Heart right ventricle (tissue), 16 donors: ENCODE data around the gene C9orf50. TPM values are rescaled to one million over a fixed set of nuclear protein-coding genes. Genes with fewer than 3 reads are reported as not detected.

ENCODE experiments used
- ATAC-seq, 8 donors: fragments of 200-7000 bp; cut with Tn5 transposase; one replicate each; pipeline ENCODE4 v1.9.1; 2020; ENCODE audit warnings: mild to moderate bottlenecking in 8 of 8, moderate library complexity in 8 of 8, moderate number of reproducible peaks in 1 of 8
- DNase-seq, 2 donors: peaks; one replicate each; pipeline ENCODE4 v3.0.0-alpha.2; 2020
- H3K27ac ChIP-seq, 10 donors: fragments of 200-600 bp; sonication (generic) in 2 of 10; one replicate each; pipeline versions ENCODE4 v1.5.0 to v1.8.0; 2020 to 2022; ENCODE audit warnings: mild to moderate bottlenecking in 3 of 10
- H3K27me3 ChIP-seq, 7 donors: fragments of 200-600 bp; one replicate each; pipeline ENCODE4 v1.8.0; 2021 to 2022; ENCODE audit warnings: mild to moderate bottlenecking in 2 of 7
- H3K36me3 ChIP-seq, 9 donors: fragments of 200-600 bp; sonication (generic) in 1 of 9; one replicate each; pipeline versions ENCODE4 v1.5.0 to v1.8.0; 2020 to 2022; ENCODE audit warnings: mild to moderate bottlenecking in 2 of 9
- H3K4me1 ChIP-seq, 9 donors: fragments of 200-600 bp; sonication (generic) in 1 of 9; one replicate each; pipeline versions ENCODE4 v1.5.0 to v1.8.0; 2020 to 2022; ENCODE audit warnings: mild to moderate bottlenecking in 4 of 9
- H3K4me3 ChIP-seq, 10 donors: fragments of 200-600 bp; sonication (generic) in 2 of 10; one replicate each; pipeline versions ENCODE4 v1.5.0 to v1.8.0; 2020 to 2022; ENCODE audit warnings: mild to moderate bottlenecking in 7 of 10, moderate library complexity in 2 of 10
- H3K9me3 ChIP-seq, 11 donors: fragments of 200-600 bp in 10 of 11; sonication (generic) in 2 of 11; one replicate each; pipeline versions ENCODE4 v1.5.0 to v1.8.0; 2013 to 2022; ENCODE audit warnings: mild to moderate bottlenecking in 2 of 11, control low read depth in 1 of 11, moderate library complexity in 1 of 11
- CTCF ChIP-seq, 9 donors: fragments of 200-600 bp; sonication (generic) in 2 of 9; IDR thresholded peaks; one replicate each; pipeline versions ENCODE4 v1.5.0 to v1.8.0; 2021 to 2022; ENCODE audit warnings: antibody characterized with exemption in 9 of 9, mild to moderate bottlenecking in 5 of 9, moderate library complexity in 1 of 9
- WGBS, 2 donors: extraction: QIAGEN DNeasy Blood & Tissue Kit; methylation state at CpG; one replicate each; pipeline ENCODE4 v1.1.7; 2013; ENCODE audit warnings: inconsistent platforms in 1 of 2; 5-methylcytosine and 5-hydroxymethylcytosine counted together
- intact Hi-C, 10 donors: fragments of 100-400 bp; cut with DNase I; formaldehyde crosslinking; loops; one replicate each; pipeline versions ENCODE4 v1.11.1 to v1.14.2; 2022
- polyA plus RNA-seq, 2 donors: library from polyadenylated mRNA; stranded (reverse); fragments of 200-250 nt; gene quantifications; one replicate each; pipeline ENCODE4 v1.2.3, GENCODE V29; 2013
- total RNA-seq, 10 donors: library from RNA; stranded (reverse); fragmentation: NEBNext Ultra II Directional in 3 of 10; extraction: Animal tissue kit (Norgen Biotek cat#: 25700) in 3 of 10; gene quantifications; one replicate each; pipeline versions ENCODE4 v1.2.1 to v1.2.4, GENCODE V29; 2021 to 2023
- donor health status: Arrhythmogenic right ventricular cardiomyopathy.
- donor health status: ischemic (EF 13 %, LVEDD 7.1; RV severe dilation, severe dysfunction).
- donor health status: healthy with polysubstance abuse.
- donor health status: DM: no; HTN: yes; CAD: no.
- donor health status: DM: no; HTN: no; CAD: no.
- donor health status: ischemic (EF 25% LVEDD 6.9; RV normal size, moderate dysfunction).
- donor health status: ischemic (EF 25% LVEDD 5.7; RV mildly dilated, moderate dysfunction).
- donor health status: healthy.
- donor health status: DM: yes; HTN: yes; CAD: no.
- donor health status: Ischemic cardiomyopathy.
- donor health status: ischemic (EF 35%, LVEDD 5.7; RV mildly dilated, moderate dysfunction).
- donor health status: nonischemic (EF 11% LVEDD 7.7; RV severe dilation, severe dysfunction).
- donor health status: DM: yes; HTN: yes; CAD: no.
- donor health status: PGD.
- donor health status: ischemic (EF 29% LVEDD 5.4; RV normal size, mild dysfunction).
- donor health status: nonischemic (EF 23%, LVEDD 6.1; RV moderate dilation, normal function).

C9orf50 gene
- total and polyA plus RNA-seq, 12 donors, result not detected

GRCh38 chr9:129667378-129667777, 46.5 kb upstream of the C9orf50 start:
- H3K4me3 ChIP-seq, result no peak overlapping the region
- H3K27ac ChIP-seq, result no peak overlapping the region
- H3K36me3 ChIP-seq, result no peaks in the 10 kb centered on the region
- H3K27me3 ChIP-seq, result peaks cover 5 to 61% (median 44%) of the 10 kb centered on the region in 7 donors
- WGBS, 2 donors, result 76 to 82% methylated on average over 11 of the region's 11 CpGs
- no peaks in the 10 kb centered on the region for H3K9me3 ChIP-seq
- ATAC-seq (no peak), DNase-seq (no peak)
- TF ChIP-seq CTCF (IDR thresholded peaks at IDR 0.05), result no peak
- intact Hi-C loops, result no loop called here
- peaks cover 0 to 17% (median 5%) of the 10 kb centered on the region in 9 donors for H3K4me1 ChIP-seq

DNA sequence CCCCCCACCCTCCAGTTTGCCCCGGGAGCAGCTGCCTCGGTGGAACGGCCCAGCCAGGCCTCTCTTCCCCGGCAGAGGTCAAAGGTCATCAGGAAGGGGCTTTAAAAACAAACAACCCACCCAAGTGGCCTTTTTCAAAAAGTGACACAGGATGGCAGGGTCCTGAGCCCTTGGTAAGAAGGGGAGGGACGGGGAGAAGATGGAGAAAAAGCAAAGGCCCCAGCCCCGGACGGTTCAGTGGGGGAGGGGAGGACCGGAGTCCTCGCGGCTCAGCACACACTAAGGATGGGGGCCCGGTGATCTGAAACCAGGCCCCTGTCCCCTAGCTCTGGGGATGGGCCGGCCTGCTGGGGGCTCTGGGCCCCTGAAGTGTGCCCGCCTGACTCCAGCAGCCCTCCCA, 45.7 kb upstream of the C9orf50 start:
- intact Hi-C loops, result no loop called here
- H3K27me3 ChIP-seq, result peaks cover 5 to 61% (median 44%) of the 10 kb centered on the region in 7 donors
- H3K4me3 ChIP-seq, result peak overlapping the region in 6 of 10 donors; percentile 29 to 50 (median 40)
- TF ChIP-seq CTCF (IDR thresholded peaks at IDR 0.05), result no peak
- 34 to 36% methylated on average over 13 of the region's 13 CpGs for WGBS, 2 donors
- H3K36me3 ChIP-seq, result no peaks in the 10 kb centered on the region
- no peak for DNase-seq
- no peaks in the 10 kb centered on the region for H3K9me3 ChIP-seq
- H3K27ac ChIP-seq, result no peak overlapping the region
- no peak for ATAC-seq
- peaks cover 0 to 17% (median 5%) of the 10 kb centered on the region in 9 donors for H3K4me1 ChIP-seq

GRCh38 chr9:129665814-129666520, 45.1 kb upstream of the C9orf50 start:
- ATAC-seq (peak in 1 of 8 donors; percentile 13), DNase-seq (no peak)
- intact Hi-C loops, result no loop called here
- H3K27me3 ChIP-seq, result peaks cover 5 to 61% (median 44%) of the 10 kb centered on the region in 7 donors
- H3K36me3 ChIP-seq, result no peaks in the 10 kb centered on the region
- H3K27ac ChIP-seq, result no peak overlapping the region
- peaks cover 0 to 17% (median 5%) of the 10 kb centered on the region in 9 donors for H3K4me1 ChIP-seq
- WGBS, 2 donors, result 4 to 5% methylated on average over 45 to 88 of the region's 88 CpGs
- peak overlapping the region in 9 of 10 donors; percentile 22 to 57 (median 48) for H3K4me3 ChIP-seq
- no peak for TF ChIP-seq CTCF (IDR thresholded peaks at IDR 0.05)
- no peaks in the 10 kb centered on the region for H3K9me3 ChIP-seq

DNA sequence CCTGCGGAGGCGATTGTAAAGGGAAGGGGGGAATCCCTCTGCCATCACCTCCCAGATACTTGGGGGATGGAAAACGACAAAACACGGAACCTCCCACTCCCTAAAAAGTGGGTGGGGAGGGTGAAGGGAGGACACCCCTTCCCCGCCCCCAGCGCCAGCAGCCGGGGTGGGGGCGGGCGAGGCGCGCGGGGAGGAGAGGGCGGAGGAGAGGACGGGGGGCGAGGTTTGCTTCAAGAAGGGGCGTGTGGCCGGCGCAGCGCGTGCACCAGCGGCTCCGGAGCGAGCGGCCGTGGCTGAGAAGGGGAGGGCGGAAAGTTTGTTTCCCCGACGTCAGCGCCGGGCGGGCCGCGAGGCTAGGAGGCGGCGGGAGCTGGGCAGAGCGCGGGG, 44.5 kb upstream of the C9orf50 start, which contains the start of gene PRRX2:
Gene PRRX2 (plus strand): TSS at position 259 of the 387 bp plus-strand sequence. CDS start 221 bp downstream, outside the sequence.
- WGBS, 2 donors, result 0% methylated on average over 11 to 37 of the region's 37 CpGs

More for the DNA sequence above, 44.5 kb upstream of the C9orf50 start, which contains the start of gene PRRX2:
- Histone ChIP-seq H3K4me3 (peak within 1 kb of the TSS; percentile 14 to 57 (median 46)), H3K27me3 (peaks cover 5 to 61% (median 45%) of the 10 kb centered on the region in 7 donors), H3K27ac (peak within 1 kb of the TSS in 2 of 10 donors; percentile 22 to 31), H3K36me3 (no peaks in the 10 kb centered on the region), H3K9me3 (no peaks in the 10 kb centered on the region), H3K4me1 (peaks cover 0 to 17% (median 5%) of the 10 kb centered on the region in 9 donors)
- intact Hi-C loops, result no loop called here
- no peak for TF ChIP-seq CTCF (IDR thresholded peaks at IDR 0.05)
- DNase-seq (peak in 1 of 2 donors; percentile 44), ATAC-seq (peak in 7 of 8 donors; percentile 46 to 74 (median 54))
